NAMALWA (cell line): ENCODE measurements around the gene SPPL2A.
A peak's percentile ranks its signal among the peaks of the same experiment; 100 is the strongest.
"Not testable (repeated sequence)": the region's sequence is repeated elsewhere in the genome, so short reads cannot be mapped to it uniquely, and the experiment has no call there.

Experiments used
- DNase-seq: peaks from one replicate; pipeline ENCODE4 v3.0.0-alpha.2; 2015; ENCODE audit warnings: low spot score

SPPL2A gene

GRCh38 chr15:50765195-50765967 lies at the start of gene SPPL2A:
Gene SPPL2A, minus strand, starts transcription at chr15:50765706. Its CDS starts 173 bp downstream, at chr15:50765533.
- DNase-seq = peak; percentile 80

GRCh38 chr15:50814634-50815033 lies 49.1 kb upstream of the SPPL2A start:
- DNase-seq = no peak

GRCh38 chr15:50813865-50814264 lies 48.4 kb upstream of the SPPL2A start:
- DNase-seq = no peak

- no peak for DNase-seq
Observed at GRCh38 chr15:50813089-50813488, 47.6 kb upstream of the SPPL2A start.

GRCh38 chr15:50812181-50812506 lies 46.6 kb upstream of the SPPL2A start:
- not testable (repeated sequence) for DNase-seq

GRCh38 chr15:50811461-50812180 lies 46.1 kb upstream of the SPPL2A start:
- not testable (repeated sequence) for DNase-seq

GRCh38 chr15:50810128-50810527 lies 44.6 kb upstream of the SPPL2A start:
- DNase-seq = no peak

GRCh38 chr15:50808728-50809127 lies 43.2 kb upstream of the SPPL2A start:
- no peak for DNase-seq

- DNase-seq = no peak
Observed at GRCh38 chr15:50803479-50804180, 38.1 kb upstream of the SPPL2A start.

GRCh38 chr15:50800715-50801114 lies 35.2 kb upstream of the SPPL2A start:
- DNase-seq = no peak

- no peak for DNase-seq
Observed at GRCh38 chr15:50798684-50799083, 33.2 kb upstream of the SPPL2A start.

GRCh38 chr15:50797926-50798325 lies 32.4 kb upstream of the SPPL2A start:
- DNase-seq = no peak

- DNase-seq = no peak
Observed at GRCh38 chr15:50791486-50791885, 26.0 kb upstream of the SPPL2A start.

GRCh38 chr15:50790778-50791453 lies 25.4 kb upstream of the SPPL2A start:
- DNase-seq = no peak

GRCh38 chr15:50786871-50787270 lies 21.4 kb upstream of the SPPL2A start:
- DNase-seq = no peak

GRCh38 chr15:50786438-50786837 lies 20.9 kb upstream of the SPPL2A start:
- no peak for DNase-seq

- no peak for DNase-seq
Observed at GRCh38 chr15:50783895-50784294, 18.4 kb upstream of the SPPL2A start.

- DNase-seq = no peak
Observed at GRCh38 chr15:50783411-50783810, 17.9 kb upstream of the SPPL2A start.

GRCh38 chr15:50778086-50778485 lies 12.6 kb upstream of the SPPL2A start:
- no peak for DNase-seq

GRCh38 chr15:50777042-50777441 lies 11.5 kb upstream of the SPPL2A start:
- peak; percentile 18 for DNase-seq

- peak; percentile 9 for DNase-seq
Observed at GRCh38 chr15:50774450-50774849, 8.9 kb upstream of the SPPL2A start.

GRCh38 chr15:50773389-50773788 lies 7.9 kb upstream of the SPPL2A start:
- no peak for DNase-seq
